ENCODE results near the gene HOMER1. TPM values are rescaled to one million over a fixed set of nuclear protein-coding genes. Genes with fewer than 3 reads are reported as not detected.

Gene HOMER1
- total and polyA plus RNA-seq, 2 of the 13 experiments (the other 11 are each of a cell fraction or from before 2014, with no cell fraction given): 5.3 to 24.8 TPM

- ChIA-PET CTCF (ENCODE audit: low intra/inter-chr PET ratio, low total read pairs) (no interaction called here), POLR2A (no interaction called here)
- Histone ChIP-seq H3K4me1 (ENCODE audit: insufficient read depth, low read length) (peaks cover 9% of the 10 kb centered on the region), H3K27ac (ENCODE audit: extremely low read length, insufficient read depth, low read length) (no peak overlapping the region), H3K9ac (ENCODE audit: insufficient read depth, low read depth, low read length) (no peak overlapping the region), H4K20me1 (ENCODE audit: insufficient read depth, low read length) (no peaks in the 10 kb centered on the region), H3K9me3 (ENCODE audit: low read length) (peaks cover 11% of the 10 kb centered on the region), H3K27me3 (ENCODE audit: control insufficient read depth in 1 of 2, insufficient read depth in 2 of 2, low read length in 2 of 2) (no peaks in the 10 kb centered on the region; a peak in 2 of 5 replicates), H3K4me2 (ENCODE audit: low read depth, low read length) (no peak overlapping the region), H3K36me3 (replicated peaks in 1 of 2; ENCODE audit: control insufficient read depth in 1 of 2, insufficient read depth in 2 of 2, low read length in 2 of 2) (no peaks in the 10 kb centered on the region), H3K79me2 (ENCODE audit: insufficient read depth, low read length) (no peaks in the 10 kb centered on the region), H2AFZ (ENCODE audit: low read length) (no peak overlapping the region), H3K4me3 (replicated peaks in 1 of 3; ENCODE audit: insufficient read depth in 1 of 3, low read depth in 2 of 3, low read length in 3 of 3) (no peak overlapping the region)
- in situ Hi-C loops (cut with HindIII; ENCODE audit: extremely low pct_ligation_motif_present, low pct_unique_long_range_greater_than_20kb) (no loop called here), intact Hi-C loops (cut with micrococcal nuclease; ENCODE audit: unreplicated experiment) (no loop called here)
- ATAC-seq (no peak), DNase-seq (ENCODE audit: low spot score) (no peak), FAIRE-seq (no peak)
- WGBS (ENCODE audit: low lambda C conversion rate): 100% methylated on average over 1 of the region's 1 CpG
- no TSS peak for BruUV-seq (replicated peaks)
- TF ChIP-seq DR1 (CRISPR knock-in tag; IDR thresholded peaks at IDR 0.05): no peak
These were observed 7.2 kb upstream of the HOMER1 start for GRCh38 chr5:79521156-79521555.

- 0 out of 2 replicates have a peak, but pooled peaks have one; percentile 52 for TF ChIP-seq PPARG (CRISPR knock-in tag; conservative IDR thresholded peaks at IDR 0.05)
- no peak for TF ChIP-seq FOXM1 (CRISPR knock-in tag; IDR thresholded peaks at IDR 0.05)
- TF ChIP-seq RFX1 (IDR thresholded peaks at IDR 0.05): peak; percentile 18; the same call in 1 of the 2 replicates
- Histone ChIP-seq H3K4me1 (ENCODE audit: insufficient read depth, low read length) (peaks cover 13% of the 10 kb centered on the region), H3K79me2 (ENCODE audit: insufficient read depth, low read length) (no peaks in the 10 kb centered on the region), H3K27me3 (ENCODE audit: control insufficient read depth in 1 of 2, insufficient read depth in 2 of 2, low read length in 2 of 2) (no peaks in the 10 kb centered on the region; a peak in 2 of 5 replicates), H4K20me1 (ENCODE audit: insufficient read depth, low read length) (no peaks in the 10 kb centered on the region), H3K4me3 (replicated peaks in 1 of 3; ENCODE audit: insufficient read depth in 1 of 3, low read depth in 2 of 3, low read length in 3 of 3) (no peak overlapping the region), H3K4me2 (ENCODE audit: low read depth, low read length) (no peak overlapping the region), H3K9me3 (ENCODE audit: low read length) (no peaks in the 10 kb centered on the region), H3K27ac (ENCODE audit: extremely low read length, insufficient read depth, low read length) (no peak overlapping the region), H2AFZ (ENCODE audit: low read length) (no peak overlapping the region), H3K36me3 (replicated peaks in 1 of 2; ENCODE audit: control insufficient read depth in 1 of 2, insufficient read depth in 2 of 2, low read length in 2 of 2) (no peaks in the 10 kb centered on the region), H3K9ac (ENCODE audit: insufficient read depth, low read depth, low read length) (no peak overlapping the region)
- ChIA-PET POLR2A (no interaction called here), CTCF (ENCODE audit: low intra/inter-chr PET ratio, low total read pairs) (no interaction called here)
- no TSS peak for BruUV-seq (replicated peaks)
- no peak for ATAC-seq
- no peak for DNase-seq (ENCODE audit: low spot score)
- intact Hi-C loops (cut with micrococcal nuclease; ENCODE audit: unreplicated experiment) (no loop called here), in situ Hi-C loops (cut with HindIII; ENCODE audit: extremely low pct_ligation_motif_present, low pct_unique_long_range_greater_than_20kb) (no loop called here)
- no peak for FAIRE-seq
- WGBS (ENCODE audit: low lambda C conversion rate): 0% methylated on average over 1 of the region's 1 CpG
These were observed 4.8 kb upstream of the HOMER1 start for GRCh38 chr5:79518718-79519117.
